ENCODE results near the gene ATXN7L2.
"Not testable (repeated sequence)": the region's sequence is repeated elsewhere in the genome, so short reads cannot be mapped to it uniquely, and the experiment has no call there.

Gene ATXN7L2

GRCh38 chr1:109468061-109468460 is 15.6 kb upstream of the ATXN7L2 start:
- no peak for DNase-seq (ENCODE audit: low read depth)
- TF ChIP-seq CTCF (conservative IDR thresholded peaks at IDR 0.05; ENCODE audit: low read depth, low read length), result no peak

GRCh38 chr1:109468903-109469302 is 14.8 kb upstream of the ATXN7L2 start:
- no peak for TF ChIP-seq CTCF (conservative IDR thresholded peaks at IDR 0.05; ENCODE audit: low read depth, low read length)
- H3K4me3 ChIP-seq (ENCODE audit: low read depth, low read length), result no peak overlapping the region
- DNase-seq (ENCODE audit: low read depth), result no peak

More at GRCh38 chr1:109468061-109468460, 15.6 kb upstream of the ATXN7L2 start:
- H3K4me3 ChIP-seq (ENCODE audit: low read depth, low read length), result no peak overlapping the region

- H3K4me3 ChIP-seq (ENCODE audit: low read depth, low read length), result no peak overlapping the region
- no peak for DNase-seq (ENCODE audit: low read depth)
- TF ChIP-seq CTCF (conservative IDR thresholded peaks at IDR 0.05; ENCODE audit: low read depth, low read length), result no peak
These were observed 13.5 kb upstream of the ATXN7L2 start for GRCh38 chr1:109470245-109470644.

- H3K4me3 ChIP-seq (ENCODE audit: low read depth, low read length), result no peak overlapping the region
- TF ChIP-seq CTCF (conservative IDR thresholded peaks at IDR 0.05; ENCODE audit: low read depth, low read length), result no peak
- DNase-seq (ENCODE audit: low read depth), result no peak
These were observed 10.9 kb upstream of the ATXN7L2 start for GRCh38 chr1:109472779-109473178.

GRCh38 chr1:109473284-109474057 is 10.2 kb upstream of the ATXN7L2 start:
- not testable (repeated sequence) for H3K4me3 ChIP-seq (ENCODE audit: low read depth, low read length); DNase-seq (ENCODE audit: low read depth)

- TF ChIP-seq CTCF (conservative IDR thresholded peaks at IDR 0.05; ENCODE audit: low read depth, low read length), result no peak
- no peak overlapping the region for H3K4me3 ChIP-seq (ENCODE audit: low read depth, low read length)
- no peak for DNase-seq (ENCODE audit: low read depth)
These were observed 9.0 kb upstream of the ATXN7L2 start for GRCh38 chr1:109474697-109475096.

DNA sequence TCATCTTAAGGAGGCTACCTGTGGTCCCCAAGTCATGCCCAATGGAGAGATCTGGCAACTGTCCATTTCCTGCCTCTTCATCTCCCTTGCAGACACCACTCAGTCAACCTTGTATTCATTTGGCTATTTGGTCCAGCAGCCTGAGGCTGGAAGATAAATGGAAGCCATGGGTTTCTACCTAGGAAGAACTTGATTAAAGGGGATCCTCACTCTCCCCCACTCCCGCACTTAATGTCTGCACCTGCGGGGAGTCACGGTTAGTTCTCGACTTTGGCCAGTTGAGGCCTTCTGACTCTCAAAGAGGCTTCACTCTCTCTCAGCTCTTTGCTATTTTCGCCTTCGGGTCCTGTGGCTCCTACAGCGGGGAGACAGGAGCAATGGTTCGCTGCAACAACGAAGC is 8.4 kb upstream of the ATXN7L2 start:
- no peak for DNase-seq (ENCODE audit: low read depth)
- H3K4me3 ChIP-seq (ENCODE audit: low read depth, low read length), result no peak overlapping the region
- TF ChIP-seq CTCF (conservative IDR thresholded peaks at IDR 0.05; ENCODE audit: low read depth, low read length), result no peak
